GM12864 (cell line): ENCODE measurements around the gene CNMD.

Source experiments
- DNase-seq: peaks from one replicate; pipeline ENCODE4 v3.0.0-alpha.2; 2011; ENCODE audit warnings: low read depth
- H3K4me3 ChIP-seq: 2 replicates; pipeline ENCODE4 v1.5.1; 2011; ENCODE audit warnings: mild to moderate bottlenecking, low read depth, low read length, control low read depth
- CTCF ChIP-seq: IDR thresholded peaks from 2 replicates; pipeline ENCODE4 v1.5.1; 2011; ENCODE audit warnings: low read depth, mild to moderate bottlenecking, moderate library complexity, low read length, control low read depth, inconsistent platforms; ENCODE audit errors: missing control alignments

The CNMD gene

GRCh38 chr13:52739468-52740071, at the start of gene CNMD:
CNMD (minus strand) TSS chr13:52739820; CDS start chr13:52739701, 119 bp downstream.
- no peak within 1 kb of the TSS for H3K4me3 ChIP-seq
- TF ChIP-seq CTCF: no peak
- no peak for DNase-seq

GRCh38 chr13:52788011-52788410, 48.4 kb upstream of the CNMD start:
- H3K4me3 ChIP-seq: no peak overlapping the region
- TF ChIP-seq CTCF: no peak
- DNase-seq: no peak

GRCh38 chr13:52787235-52787634, 47.6 kb upstream of the CNMD start:
- H3K4me3 ChIP-seq: no peak overlapping the region
- TF ChIP-seq CTCF: no peak
- no peak for DNase-seq

GRCh38 chr13:52786766-52787165, 47.1 kb upstream of the CNMD start:
- H3K4me3 ChIP-seq: no peak overlapping the region
- no peak for DNase-seq
- TF ChIP-seq CTCF: no peak

- TF ChIP-seq CTCF: no peak
- no peak overlapping the region for H3K4me3 ChIP-seq
- no peak for DNase-seq
These were observed 46.1 kb upstream of the CNMD start for GRCh38 chr13:52785739-52786138.

GRCh38 chr13:52784591-52785340, 45.1 kb upstream of the CNMD start:
- no peak overlapping the region for H3K4me3 ChIP-seq
- DNase-seq: no peak
- TF ChIP-seq CTCF: no peak

GRCh38 chr13:52783943-52784342, 44.3 kb upstream of the CNMD start:
- no peak for DNase-seq
- H3K4me3 ChIP-seq: no peak overlapping the region
- no peak for TF ChIP-seq CTCF
